CD4-positive, alpha-beta T cell treated with Interleukin-2 at 100 ng/mL for 4 hours (primary cell): ENCODE measurements around the gene UGCG.
"Not testable (repeated sequence)": the region's sequence is repeated elsewhere in the genome, so short reads cannot be mapped to it uniquely, and the experiment has no call there.

Experiments
- DNase-seq: peaks from one replicate; pipeline ENCODE4 v3.0.0-alpha.2; 2020; ENCODE audit warnings: low spot score

Gene UGCG

DNA sequence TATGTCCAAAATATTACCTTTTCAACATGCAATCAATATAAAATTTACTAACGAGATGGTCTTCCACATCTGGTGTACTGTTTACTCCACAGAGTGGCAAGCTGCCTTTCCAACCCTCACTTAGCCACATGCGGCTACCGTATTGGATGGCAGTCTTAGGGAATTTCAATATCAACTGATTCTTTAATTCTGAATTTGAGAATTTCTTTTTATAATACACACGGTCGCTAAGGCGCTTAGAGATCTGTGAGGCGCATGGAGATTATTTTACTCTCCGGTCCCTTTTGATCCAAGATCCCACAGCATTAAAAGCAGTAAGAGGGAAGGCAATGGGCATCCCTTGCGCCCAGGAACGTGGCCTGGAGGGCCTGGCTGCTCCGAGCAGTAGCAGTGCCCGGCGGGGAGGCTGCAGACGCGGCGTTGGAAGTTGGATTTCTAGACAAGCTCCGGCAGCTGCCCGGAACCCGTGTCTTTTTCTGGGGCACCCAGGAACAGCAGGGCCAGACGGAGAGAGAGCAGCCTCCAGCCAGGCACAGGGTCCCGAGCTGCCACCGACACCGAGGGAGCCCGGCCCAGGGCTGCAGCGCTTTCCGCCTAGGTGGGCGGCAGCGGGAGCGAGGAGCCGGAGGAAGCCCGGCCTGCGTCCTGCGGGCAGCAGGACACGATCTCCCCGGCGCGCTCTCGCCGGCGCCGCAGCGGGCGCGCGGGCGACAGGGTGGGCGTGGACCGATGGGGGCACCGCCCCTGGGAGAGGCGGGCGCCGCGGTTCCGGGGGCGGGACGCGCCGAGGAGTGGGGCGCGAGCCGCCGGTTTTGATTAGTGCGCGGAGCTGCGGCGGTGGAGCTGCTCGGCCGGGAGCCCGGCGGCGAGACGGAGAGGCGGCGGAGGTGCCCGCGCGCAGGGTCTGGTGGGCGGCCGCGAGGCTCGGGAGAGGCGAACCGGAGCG lies at the start of gene UGCG:
TSS of gene UGCG (plus strand) at position 819 of the 946 bp plus-strand sequence. CDS start 402 bp downstream, outside the sequence.
- DNase-seq = peak; percentile 85

DNA sequence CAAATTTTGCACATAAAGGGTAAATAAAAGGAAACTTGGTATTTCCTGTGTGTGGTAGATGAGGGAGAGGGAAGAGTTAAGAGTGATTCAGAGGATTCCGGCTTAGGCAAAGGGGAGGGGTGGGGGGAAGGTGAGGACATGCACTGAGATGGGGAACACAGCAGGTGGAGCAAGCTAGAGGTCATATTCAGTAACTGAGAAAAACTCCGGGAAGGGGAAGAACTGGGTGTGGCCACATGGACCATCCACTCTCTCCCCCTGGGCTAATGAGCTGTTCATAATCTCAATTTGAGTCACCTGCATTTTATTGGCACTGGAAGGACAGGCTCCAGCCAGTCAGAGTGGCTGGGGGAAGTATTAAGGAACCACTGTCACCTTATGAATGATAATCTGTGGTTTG lies 45.1 kb upstream of the UGCG start:
- DNase-seq = no peak

DNA sequence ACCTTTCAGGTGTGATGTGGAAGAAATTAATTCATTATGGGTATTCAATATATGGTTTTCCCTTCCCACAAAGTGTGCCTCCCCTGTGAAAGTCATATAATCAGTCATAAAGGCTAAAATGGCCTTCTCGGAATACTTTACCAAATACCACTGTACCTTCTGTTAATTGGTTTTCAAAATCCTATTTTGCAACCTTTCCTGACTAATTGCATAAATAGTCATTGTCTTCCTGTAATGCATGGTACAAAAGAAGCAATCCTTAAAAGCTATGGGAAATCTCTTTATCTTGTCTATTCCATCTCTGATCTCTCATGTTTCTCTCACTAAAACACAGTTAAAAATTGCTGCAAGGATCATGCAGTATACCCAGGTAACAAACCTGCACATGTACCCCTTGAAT lies 44.3 kb upstream of the UGCG start:
- no peak for DNase-seq

DNA sequence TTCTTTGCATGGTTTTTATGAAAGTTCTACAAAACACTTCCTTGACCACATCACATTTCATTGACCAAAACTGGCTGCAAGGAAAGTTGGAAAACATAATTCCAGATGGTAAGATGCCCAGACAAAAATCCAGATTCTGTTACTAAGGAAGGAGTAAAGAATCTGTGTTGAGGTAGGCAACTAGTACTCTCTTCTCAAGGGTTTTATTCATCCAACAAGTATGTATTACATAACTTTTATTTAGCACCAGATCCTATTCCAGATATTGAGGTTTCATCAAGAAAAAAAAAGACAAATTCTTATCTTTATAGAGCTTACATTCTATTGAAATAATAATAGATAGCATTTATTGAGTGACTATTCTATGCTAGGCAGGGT lies 43.2 kb upstream of the UGCG start:
- DNase-seq = no peak

DNA sequence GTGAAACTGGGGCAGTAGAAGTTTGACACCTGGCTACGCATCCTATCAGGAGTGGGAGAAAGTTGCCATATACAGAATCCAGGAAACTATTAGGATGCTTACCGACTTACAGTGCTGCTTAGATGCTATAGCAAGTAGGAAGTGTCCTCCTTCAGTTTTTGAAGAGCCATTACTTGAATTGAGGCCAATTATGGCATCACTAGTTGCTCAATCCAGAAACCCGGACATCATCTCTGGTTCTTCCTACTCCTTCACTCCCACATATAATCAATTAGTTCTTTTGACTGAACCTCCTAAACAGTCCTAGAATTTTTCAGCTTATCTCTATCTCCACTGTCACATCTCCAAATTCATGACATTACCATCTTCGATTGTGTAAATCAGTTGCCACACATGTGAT lies 41.8 kb upstream of the UGCG start:
- DNase-seq = no peak

DNA sequence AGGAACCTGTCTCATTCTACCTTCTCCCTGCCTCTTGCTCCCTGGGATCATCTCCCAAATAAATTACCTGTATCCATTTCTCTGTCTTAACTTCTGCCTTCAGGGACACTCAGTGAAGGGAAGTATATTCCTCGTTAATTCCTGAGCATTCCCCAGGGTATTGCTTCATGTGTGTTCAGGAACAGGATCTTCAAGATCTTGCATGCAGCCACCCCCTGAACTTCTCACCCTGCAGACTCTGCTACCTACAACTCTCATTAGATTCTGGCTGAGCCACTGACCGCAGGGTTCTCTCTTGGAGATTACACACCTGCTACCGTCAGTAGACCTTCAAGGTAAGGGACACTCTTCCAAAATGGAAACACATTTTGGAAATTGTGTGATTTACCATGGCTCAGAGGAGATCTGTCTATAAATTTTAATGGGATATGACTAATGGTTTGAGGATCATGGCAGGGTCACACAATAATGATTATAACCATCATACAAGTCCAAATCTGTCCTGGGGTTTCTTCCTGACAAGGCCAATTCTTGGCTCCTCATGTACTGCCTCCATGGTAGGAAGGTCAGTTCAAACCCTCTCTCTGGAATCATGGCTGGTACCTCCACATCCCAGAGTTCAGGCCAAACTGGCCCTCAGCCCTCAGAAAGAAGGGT lies 38.9 kb upstream of the UGCG start:
- no peak for DNase-seq

DNA sequence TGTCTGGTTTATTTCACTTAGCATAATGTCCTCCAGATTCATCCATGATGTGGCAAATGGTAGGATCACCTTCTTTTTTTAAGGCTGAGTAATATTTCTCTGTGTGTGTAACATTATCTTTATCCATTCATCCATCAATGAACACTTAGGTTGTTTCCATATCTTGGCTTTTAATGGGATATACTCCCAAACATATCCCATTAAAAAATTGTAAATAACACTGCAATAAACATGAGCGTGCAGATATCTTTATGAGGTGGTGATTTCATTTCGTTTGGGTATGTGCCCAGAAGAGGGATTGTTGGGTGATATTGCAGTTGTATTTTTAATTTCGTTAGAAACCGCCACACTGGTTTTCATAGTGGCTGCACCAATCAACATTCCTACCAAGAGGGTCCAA lies 36.2 kb upstream of the UGCG start:
- DNase-seq = no peak

DNA sequence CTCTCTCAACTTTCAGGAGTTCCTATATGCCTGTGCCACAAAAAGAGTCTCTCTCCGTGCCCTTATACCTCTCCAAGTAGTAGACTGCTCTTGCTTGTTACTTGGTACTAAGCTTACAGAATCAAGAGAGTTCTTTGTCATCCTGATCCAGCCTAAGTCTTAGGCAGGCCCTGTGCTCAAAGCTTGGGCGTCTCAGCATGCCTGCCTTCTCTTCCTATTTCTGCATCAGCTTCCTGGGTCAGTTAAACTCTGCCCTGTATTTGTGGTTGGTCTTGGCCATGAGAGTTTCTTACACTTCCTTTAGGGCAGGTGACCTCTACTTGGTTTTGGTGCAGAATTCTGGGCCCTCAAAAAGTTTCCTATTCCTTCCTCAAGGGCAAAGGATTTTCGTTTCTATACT lies 33.0 kb upstream of the UGCG start:
- no peak for DNase-seq

DNA sequence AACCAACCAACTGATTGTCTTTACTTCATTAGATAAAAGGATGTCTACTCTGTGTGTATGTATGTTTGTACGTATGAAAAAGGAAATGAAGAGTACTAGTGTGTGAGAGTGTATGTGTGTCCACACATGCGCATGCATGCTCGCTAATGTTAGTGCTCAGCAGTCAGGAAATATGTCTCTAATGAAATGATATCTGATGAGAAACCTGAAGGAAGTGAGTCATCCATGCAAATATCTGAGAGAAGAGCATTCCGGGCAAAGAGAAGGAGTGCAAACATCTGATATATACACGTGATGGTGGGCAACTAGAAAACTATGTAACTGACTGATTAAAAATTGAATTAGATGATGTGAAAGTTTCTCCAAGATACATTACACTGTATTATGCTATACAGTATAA lies 29.6 kb upstream of the UGCG start:
- DNase-seq = peak; percentile 55

DNA sequence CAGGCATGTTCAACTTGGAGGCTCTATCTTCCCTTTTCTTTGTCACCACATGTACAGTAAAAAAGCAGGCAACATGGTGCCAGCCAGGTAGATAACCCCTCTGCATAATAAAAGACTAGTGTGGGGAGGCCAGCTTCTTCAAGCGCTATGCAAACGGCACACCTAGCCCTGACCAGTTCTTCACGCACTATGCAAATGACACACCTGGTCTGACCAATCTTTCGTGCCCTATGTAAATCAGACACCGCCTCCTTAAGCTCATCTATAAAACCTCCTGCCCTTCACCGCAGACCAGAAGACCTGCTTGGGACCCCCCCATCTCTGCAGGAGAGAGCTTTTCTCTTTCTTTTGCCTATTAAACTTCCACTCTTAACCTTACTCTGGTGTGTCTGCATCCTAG lies 28.1 kb upstream of the UGCG start:
- DNase-seq = no peak

DNA sequence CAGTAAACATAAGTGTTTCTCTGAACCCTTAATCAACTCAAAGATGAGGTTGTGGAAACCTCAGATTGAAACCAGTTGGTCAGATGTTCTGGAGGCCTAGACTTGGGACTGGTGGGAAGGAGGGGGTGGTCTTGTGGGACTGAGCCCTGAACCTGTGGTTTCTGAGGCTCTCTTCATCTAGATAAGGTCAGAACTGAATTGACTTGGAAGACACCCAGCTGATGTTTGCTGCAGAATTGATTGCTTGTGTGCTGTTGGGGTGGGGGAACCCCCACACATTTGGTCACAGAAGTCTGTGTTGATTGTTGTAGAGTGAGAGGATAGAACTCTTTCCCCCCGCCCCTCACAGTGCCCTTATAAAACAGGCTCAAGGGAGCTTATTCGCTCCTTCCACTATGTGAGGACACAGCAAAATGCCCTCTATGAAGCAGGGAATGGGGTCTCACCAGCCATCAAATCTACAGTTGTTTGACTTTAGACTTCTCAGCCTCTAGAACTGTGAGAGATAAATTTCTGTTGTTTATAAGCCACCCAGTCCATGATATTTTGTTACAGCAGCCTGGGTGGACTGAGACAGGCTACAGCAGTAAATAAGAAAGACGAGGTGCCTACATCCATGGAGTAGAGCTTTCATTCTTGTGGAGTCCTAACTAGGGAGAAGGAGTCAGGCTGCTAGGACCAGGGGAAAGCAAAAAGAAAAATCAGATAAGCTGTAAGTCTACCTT lies 25.7 kb upstream of the UGCG start:
- no peak for DNase-seq

DNA sequence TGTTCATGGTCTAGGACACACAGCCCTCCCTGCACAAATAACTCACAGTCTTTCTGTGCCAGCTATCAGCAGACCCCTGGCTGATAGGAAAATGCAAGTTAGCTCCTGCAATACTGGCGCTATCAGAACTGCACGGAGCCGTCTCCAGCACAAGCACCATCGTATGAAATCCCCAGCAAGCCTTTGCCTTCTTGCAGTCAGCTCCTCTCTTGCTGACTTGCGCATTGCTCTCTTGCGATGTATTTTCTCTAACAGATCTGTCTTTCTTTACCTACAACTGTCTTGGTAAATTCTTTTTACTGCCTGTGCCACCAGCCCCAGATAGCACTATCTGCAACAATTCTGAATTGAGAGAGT lies 25.1 kb upstream of the UGCG start:
- DNase-seq = no peak

DNA sequence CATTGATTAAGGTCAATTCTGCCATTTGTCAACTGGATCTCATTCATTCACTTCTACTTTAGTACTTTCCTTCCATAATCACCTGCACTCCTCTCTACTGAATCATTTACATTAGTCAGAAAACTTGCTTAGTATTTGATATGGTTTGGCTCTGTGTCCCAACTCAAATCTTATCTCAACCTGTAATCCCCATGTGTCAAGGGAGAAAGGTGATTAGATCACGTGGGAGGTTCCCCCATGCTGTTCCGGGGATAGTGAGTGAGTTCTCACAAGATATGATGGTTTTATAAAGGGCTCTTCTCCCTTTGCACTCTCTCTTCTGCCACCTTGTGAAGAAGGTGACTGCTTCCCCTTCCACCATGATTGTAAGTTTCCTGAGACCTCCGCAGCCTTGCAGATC lies 23.7 kb upstream of the UGCG start:
- no peak for DNase-seq

DNA sequence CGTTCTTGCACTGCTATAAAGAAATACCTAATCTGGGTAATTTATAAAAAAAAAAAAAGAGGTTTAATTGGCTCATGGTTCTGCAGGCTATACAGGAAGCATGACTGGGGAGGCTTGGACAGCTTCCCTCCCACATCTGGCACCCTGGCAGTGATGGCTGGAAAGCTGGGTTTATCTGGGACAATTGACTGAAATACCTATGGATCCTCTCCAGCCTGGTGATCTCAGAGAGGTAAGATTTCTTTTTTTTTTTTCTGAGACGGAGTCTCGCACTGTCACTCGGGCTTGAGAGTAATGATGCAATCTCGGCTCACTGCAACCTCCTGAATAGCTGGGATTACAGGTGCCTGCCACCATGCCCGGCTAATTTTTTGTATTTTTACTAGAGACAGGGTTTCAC lies 22.7 kb upstream of the UGCG start:
- no peak for DNase-seq

DNA sequence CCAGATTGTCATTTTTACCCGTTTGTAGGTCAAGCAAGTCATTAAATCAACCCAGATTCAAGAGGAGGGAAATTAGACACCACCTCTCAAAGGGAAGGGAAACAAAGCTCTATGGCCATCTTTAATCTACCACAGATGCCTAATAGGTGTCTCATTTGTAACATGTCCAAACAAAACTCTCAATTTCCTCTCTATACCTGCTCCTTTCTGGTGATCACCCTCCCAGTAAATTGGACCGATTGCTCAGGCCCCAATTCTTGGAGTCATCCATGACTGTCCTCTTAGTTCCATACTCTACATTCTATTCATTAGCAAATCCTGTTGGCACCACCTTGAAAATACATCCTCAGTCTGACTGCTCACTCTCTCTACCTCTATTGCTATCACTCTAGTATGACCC lies 22.1 kb upstream of the UGCG start:
- no peak for DNase-seq

DNA sequence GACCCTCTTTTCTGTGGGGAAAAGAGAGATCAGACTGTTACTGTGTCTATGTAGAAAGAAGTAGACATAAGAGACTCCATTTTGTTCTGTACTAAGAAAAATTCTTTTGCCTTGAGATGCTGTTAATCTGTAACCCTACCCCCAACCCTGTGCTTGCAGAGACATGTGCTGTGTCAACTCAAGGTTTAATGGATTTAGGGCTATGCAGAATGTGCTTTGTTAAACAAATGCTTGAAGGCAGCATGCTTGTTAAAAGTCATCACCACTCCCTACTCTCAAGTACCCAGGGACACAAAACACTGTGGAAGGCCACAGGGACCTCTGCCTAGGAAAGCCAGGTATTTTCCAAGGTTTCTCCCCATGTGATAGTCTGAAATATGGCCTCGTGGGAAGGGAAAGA lies 21.3 kb upstream of the UGCG start:
- DNase-seq = not testable (repeated sequence)

DNA sequence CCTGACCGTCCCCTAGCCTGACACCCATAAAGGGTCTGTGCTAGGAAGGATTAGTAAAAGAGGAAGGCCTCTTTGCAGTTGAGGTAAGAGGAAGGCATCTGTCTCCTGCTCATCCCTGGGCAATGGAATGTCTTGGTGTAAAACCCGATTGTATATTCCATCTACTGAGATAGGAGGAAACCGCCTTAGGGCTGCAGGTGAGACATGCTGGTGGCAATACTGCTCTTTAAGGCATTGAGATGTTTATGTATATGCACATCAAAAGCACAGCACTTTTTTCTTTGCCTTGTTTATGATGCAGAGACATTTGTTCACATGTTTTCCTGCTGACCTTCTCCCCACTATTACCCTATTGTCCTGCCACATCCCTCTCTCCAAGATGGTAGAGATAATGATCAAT lies 20.9 kb upstream of the UGCG start:
- not testable (repeated sequence) for DNase-seq

DNA sequence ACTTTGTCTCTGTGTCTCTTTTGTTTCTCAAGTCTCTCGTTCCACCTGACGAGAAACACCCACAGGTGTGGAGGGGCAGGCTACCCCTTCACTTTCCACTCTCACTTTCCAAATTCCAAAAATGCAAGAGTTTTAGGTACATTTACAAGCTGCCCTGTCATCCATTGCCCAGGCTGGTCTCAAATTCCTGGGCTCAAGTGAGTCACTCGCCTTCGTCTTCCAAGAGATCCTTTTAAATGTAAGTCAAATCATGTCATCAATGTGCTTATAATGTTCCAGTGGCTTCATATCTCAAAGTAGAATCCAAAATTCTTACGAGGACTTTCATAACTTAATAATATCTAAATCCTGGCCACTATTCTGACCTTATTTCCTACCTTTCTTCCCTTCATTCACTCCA lies 20.4 kb upstream of the UGCG start:
- no peak for DNase-seq

DNA sequence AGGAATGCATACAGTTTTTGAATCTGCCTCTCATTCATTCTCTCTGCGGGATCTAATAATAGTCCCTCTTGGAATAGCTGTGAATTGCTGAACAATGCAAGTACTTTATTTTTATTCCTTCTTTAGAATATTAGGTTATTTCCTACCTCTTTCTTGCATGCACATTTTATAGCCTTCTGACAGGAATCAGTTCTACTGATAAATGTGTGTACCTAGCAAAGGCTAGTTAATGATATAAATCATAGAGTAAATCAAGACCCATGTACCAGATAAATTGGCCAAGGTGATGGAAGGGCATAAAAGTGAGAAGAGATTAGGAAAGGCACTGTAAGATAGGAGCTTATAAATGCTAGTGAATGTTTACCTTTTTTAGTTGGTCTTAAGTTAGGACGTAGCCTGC lies 19.2 kb upstream of the UGCG start:
- no peak for DNase-seq

DNA sequence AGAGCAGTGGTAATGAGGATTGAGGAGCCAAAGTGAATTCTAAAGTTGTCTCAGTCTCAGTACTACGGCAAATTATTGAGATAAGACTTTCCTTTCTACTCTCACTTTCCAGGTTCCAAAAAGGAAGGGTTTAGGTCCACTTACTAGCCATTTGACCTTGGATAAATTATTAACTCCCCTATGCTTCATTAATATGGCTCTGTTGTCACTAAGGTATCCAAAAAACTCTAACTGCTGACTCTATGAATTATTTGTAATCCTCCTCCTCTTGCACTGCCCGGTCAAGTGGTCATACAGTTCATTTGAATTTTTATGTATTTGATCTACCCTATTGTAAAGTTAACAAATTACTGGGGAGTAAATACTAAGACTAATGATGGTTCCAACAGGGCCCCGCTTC lies 17.7 kb upstream of the UGCG start:
- no peak for DNase-seq

DNA sequence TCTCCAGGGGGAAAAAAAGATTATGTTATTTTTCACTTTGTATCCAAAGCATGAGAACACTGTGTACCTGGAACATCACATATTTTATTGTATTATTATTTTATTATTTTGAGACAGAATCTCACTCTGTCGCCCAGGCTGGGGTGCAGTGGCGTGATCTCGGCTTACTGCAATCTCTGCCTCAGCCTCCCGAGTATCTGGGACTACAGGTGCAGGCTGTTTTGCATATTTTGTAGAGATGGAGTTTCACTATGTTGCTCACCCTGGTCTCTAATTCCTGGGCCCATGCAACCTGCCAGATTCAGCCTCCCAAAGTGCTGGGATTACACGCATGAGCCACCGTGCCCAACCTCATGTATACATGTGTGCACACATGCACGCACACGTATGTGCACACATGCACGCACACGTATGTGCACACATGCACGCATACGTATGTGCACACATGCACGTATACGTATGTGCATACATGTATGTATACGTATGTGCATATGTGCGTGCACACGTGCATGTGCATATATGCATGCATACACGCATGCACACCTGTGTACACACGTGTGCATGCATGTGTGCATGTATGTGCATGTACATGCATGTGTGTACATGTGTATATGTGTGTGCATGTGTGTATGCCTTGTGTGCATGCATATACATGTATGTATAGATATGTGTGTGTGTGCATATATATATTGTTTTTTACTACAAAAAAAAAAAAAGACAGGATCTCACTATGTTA lies 9.5 kb upstream of the UGCG start:
- DNase-seq = no peak

DNA sequence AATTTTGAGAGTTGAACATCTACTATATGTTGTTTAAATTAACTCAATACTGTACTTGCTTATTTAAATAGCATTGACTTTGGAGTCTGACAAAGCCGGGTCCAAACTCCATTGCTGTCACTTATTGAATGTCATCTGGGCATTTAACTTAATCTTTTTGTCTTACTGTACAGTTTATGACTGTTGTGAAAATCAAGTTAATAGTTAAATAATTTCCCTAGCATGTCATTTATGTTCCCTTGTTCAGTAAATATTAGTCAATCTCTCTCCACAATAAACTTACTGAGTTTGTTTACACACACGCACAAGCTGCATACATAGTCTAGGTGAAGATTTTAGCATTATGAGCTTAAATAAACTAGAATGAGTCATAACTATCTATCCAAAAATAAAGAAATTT lies 6.3 kb upstream of the UGCG start:
- no peak for DNase-seq
